ENCODE measurements around the gene MEF2C.

DNA sequence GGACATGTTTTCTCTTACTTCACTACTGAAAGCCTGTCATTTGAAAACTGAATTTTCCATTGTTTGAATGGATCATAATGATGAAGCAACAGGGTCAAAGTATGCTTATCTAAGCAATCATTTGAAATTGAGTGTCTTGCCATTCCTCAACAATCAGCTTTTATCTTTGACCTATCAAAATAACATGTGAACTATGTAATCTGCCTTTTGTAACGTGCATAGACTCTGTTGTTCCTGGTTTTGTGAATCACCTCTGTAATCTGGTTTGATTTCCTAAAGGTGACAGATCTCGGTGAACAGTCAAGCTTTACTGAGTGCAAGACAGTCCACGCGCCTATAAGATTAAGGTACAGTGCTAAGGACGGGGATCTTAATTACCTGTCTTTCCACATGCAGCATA, 3.3 kb downstream of the MEF2C start:
- TF ChIP-seq HNF4A (conservative IDR thresholded peaks at IDR 0.05) (no peak), ATF3 (IDR thresholded peaks at IDR 0.05) (no peak), EGR1 (IDR thresholded peaks at IDR 0.05; ENCODE audit: low read depth in 2 of 2) (no peak), GABPA (IDR thresholded peaks at IDR 0.05 in 1 of 2, conservative IDR thresholded peaks at IDR 0.05 in 1 of 2) (no peak)
- TF ChIP-seq, protein P1, sequence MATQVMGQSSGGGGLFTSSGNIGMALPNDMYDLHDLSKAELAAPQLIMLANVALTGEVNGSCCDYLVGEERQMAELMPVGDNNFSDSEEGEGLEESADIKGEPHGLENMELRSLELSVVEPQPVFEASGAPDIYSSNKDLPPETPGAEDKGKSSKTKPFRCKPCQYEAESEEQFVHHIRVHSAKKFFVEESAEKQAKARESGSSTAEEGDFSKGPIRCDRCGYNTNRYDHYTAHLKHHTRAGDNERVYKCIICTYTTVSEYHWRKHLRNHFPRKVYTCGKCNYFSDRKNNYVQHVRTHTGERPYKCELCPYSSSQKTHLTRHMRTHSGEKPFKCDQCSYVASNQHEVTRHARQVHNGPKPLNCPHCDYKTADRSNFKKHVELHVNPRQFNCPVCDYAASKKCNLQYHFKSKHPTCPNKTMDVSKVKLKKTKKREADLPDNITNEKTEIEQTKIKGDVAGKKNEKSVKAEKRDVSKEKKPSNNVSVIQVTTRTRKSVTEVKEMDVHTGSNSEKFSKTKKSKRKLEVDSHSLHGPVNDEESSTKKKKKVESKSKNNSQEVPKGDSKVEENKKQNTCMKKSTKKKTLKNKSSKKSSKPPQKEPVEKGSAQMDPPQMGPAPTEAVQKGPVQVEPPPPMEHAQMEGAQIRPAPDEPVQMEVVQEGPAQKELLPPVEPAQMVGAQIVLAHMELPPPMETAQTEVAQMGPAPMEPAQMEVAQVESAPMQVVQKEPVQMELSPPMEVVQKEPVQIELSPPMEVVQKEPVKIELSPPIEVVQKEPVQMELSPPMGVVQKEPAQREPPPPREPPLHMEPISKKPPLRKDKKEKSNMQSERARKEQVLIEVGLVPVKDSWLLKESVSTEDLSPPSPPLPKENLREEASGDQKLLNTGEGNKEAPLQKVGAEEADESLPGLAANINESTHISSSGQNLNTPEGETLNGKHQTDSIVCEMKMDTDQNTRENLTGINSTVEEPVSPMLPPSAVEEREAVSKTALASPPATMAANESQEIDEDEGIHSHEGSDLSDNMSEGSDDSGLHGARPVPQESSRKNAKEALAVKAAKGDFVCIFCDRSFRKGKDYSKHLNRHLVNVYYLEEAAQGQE (IDR thresholded peaks at IDR 0.05): no peak
- TF ChIP-seq, protein P2, sequence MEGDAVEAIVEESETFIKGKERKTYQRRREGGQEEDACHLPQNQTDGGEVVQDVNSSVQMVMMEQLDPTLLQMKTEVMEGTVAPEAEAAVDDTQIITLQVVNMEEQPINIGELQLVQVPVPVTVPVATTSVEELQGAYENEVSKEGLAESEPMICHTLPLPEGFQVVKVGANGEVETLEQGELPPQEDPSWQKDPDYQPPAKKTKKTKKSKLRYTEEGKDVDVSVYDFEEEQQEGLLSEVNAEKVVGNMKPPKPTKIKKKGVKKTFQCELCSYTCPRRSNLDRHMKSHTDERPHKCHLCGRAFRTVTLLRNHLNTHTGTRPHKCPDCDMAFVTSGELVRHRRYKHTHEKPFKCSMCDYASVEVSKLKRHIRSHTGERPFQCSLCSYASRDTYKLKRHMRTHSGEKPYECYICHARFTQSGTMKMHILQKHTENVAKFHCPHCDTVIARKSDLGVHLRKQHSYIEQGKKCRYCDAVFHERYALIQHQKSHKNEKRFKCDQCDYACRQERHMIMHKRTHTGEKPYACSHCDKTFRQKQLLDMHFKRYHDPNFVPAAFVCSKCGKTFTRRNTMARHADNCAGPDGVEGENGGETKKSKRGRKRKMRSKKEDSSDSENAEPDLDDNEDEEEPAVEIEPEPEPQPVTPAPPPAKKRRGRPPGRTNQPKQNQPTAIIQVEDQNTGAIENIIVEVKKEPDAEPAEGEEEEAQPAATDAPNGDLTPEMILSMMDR (IDR thresholded peaks at IDR 0.05; ENCODE audit: low read depth, low read length, missing input control): no peak
